ENCODE measurements around the gene THSD7A. TPM values are rescaled to one million over a fixed set of nuclear protein-coding genes. Genes with fewer than 3 reads are reported as not detected.
A peak's percentile ranks its signal among the peaks of the same experiment; 100 is the strongest.

Gene THSD7A
- total RNA-seq: 8.0 TPM
- long read RNA-seq, partial matches to known transcripts: 3 of 6 reads
- long read RNA-seq, other reads (novel, unspliced or antisense): 3 of 6 reads

GRCh38 chr7:11831736-11832495 is at the start of gene THSD7A:
THSD7A (minus strand) TSS chr7:11832198; CDS start chr7:11831946, 252 bp downstream.
- TF ChIP-seq CTCF (IDR thresholded peaks at IDR 0.05): no peak
- ATAC-seq: peak; percentile 96
- Histone ChIP-seq H3K9me3 (no peaks in the 10 kb centered on the region), H3K36me3 (no peaks in the 10 kb centered on the region), H3K27me3 (no peaks in the 10 kb centered on the region), H3K4me1 (no peaks in the 10 kb centered on the region), H3K4me3 (peak within 1 kb of the TSS; percentile 55), H3K27ac (peak within 1 kb of the TSS; percentile 67)
- intact Hi-C loops (cut with DNase I): no loop called here
- peak; percentile 81 for DNase-seq

- no peak for TF ChIP-seq CTCF (IDR thresholded peaks at IDR 0.05)
- DNase-seq: no peak
- H3K27ac ChIP-seq: no peak overlapping the region
- H3K4me3 ChIP-seq: no peak overlapping the region
- no peaks in the 10 kb centered on the region for H3K9me3 ChIP-seq
- H3K27me3 ChIP-seq: no peaks in the 10 kb centered on the region
- no peak for ATAC-seq
- intact Hi-C loops (cut with DNase I): no loop called here
- no peaks in the 10 kb centered on the region for H3K36me3 ChIP-seq
- no peaks in the 10 kb centered on the region for H3K4me1 ChIP-seq
These were observed 49.7 kb upstream of the THSD7A start for GRCh38 chr7:11881680-11882079.

- Histone ChIP-seq H3K4me1 (no peaks in the 10 kb centered on the region), H3K27me3 (no peaks in the 10 kb centered on the region), H3K4me3 (no peak overlapping the region), H3K36me3 (no peaks in the 10 kb centered on the region), H3K27ac (no peak overlapping the region), H3K9me3 (no peaks in the 10 kb centered on the region)
- DNase-seq (no peak), ATAC-seq (no peak)
- no peak for TF ChIP-seq CTCF (IDR thresholded peaks at IDR 0.05)
- intact Hi-C loops (cut with DNase I): no loop called here
These were observed 43.6 kb upstream of the THSD7A start for GRCh38 chr7:11875635-11876034.

- H3K27ac ChIP-seq: no peak overlapping the region
- no peak for DNase-seq
- no peak for ATAC-seq
- intact Hi-C loops (cut with DNase I): no loop called here
- H3K27me3 ChIP-seq: no peaks in the 10 kb centered on the region
- H3K36me3 ChIP-seq: no peaks in the 10 kb centered on the region
- H3K9me3 ChIP-seq: no peaks in the 10 kb centered on the region
- no peak for TF ChIP-seq CTCF (IDR thresholded peaks at IDR 0.05)
- H3K4me1 ChIP-seq: no peaks in the 10 kb centered on the region
- no peak overlapping the region for H3K4me3 ChIP-seq
These were observed 33.7 kb upstream of the THSD7A start for GRCh38 chr7:11865671-11866070.

- H3K27ac ChIP-seq: no peak overlapping the region
- ATAC-seq (no peak), DNase-seq (no peak)
- no peaks in the 10 kb centered on the region for H3K9me3 ChIP-seq
- intact Hi-C loops (cut with DNase I): no loop called here
- no peaks in the 10 kb centered on the region for H3K27me3 ChIP-seq
- H3K4me1 ChIP-seq: no peaks in the 10 kb centered on the region
- no peaks in the 10 kb centered on the region for H3K36me3 ChIP-seq
- no peak for TF ChIP-seq CTCF (IDR thresholded peaks at IDR 0.05)
- no peak overlapping the region for H3K4me3 ChIP-seq
These were observed 26.8 kb upstream of the THSD7A start for GRCh38 chr7:11858622-11859302.
